NOMO-1 (cell line): ENCODE results near the gene IRX4.

ENCODE experiments used
- DNase-seq, 2 experiments: peaks; one replicate each; lab custom pipeline; 2025; ENCODE audit not compliant: unreplicated experiment in 2 of 2; lab: John Stamatoyannopoulos, UW

IRX4 gene

DNA sequence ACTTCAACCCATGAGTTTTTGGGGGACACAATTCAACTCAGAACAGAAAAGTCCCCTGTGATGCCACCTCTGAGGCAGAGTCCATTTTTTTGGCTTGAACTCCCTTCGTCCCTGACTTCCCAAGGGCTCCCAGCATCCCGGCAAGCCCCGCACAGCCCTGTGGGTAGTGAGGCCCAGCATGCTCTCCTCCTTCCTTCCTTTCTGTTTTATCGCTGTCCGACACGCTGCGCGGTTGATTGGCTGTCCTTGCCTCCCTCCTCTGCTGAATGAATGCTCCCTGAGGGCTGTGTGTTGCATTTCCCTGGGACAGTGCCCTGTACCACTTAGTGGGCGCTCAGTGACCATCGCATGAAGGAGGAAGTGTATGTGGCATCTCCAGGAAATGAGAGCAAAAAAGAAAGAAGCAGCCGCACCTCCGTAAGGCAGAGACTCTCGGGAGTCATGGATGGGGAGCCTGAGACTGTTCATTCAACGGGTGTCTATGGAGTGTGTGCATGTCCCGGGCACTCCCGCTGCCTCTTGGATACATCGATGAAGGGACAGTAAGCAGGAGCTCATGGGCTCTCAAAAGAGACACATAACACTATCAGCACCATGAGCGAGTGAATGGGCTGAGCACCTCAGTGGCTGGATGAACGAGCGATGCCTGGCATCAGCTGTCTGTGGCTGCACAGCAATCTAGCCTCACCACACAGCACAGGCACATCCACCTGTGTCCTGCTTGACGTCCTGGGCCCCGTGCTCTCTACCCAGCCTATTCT lies 10.1 kb upstream of the IRX4 start:
- DNase-seq = no peak

DNA sequence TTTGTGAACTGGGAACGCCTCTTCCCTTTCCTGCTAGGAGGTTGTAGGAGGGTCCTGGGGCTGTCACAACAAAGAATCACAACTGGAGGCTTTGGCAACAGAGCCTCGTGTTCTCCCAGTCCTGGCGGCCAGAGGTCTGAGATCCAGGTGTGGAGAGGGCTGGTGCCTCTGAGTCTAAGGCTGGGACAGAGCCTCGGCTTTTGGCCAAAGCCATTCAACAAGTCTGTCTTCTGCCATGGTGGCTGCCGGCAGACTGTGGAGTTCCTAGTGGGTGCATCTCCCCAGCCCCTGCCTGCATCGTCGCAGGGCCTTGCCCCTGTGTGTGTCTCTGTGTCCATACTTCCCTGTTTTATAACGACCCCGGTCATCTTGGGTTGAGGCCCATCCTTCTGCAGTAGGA lies 9.5 kb upstream of the IRX4 start:
- DNase-seq = no peak

DNA sequence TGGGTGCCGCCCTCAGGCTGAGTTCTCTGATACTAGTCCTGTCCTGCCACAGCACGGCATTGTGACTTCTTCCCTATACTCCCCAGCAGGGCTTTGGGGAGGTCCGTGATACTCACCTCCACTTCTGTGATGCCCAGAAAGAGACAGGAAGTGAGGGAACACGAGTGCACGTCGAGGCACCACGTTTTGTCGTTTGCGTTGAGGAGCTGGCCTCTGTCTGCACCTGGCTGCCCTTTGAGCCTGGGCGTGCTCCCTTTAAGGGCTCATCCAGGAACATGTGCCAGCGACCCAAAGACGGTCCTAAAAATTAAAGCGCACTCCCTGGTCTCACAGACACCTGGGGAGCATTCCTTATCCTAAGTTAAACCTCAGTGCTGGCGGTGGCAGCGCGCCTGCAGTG lies 8.7 kb upstream of the IRX4 start:
- no peak for DNase-seq

DNA sequence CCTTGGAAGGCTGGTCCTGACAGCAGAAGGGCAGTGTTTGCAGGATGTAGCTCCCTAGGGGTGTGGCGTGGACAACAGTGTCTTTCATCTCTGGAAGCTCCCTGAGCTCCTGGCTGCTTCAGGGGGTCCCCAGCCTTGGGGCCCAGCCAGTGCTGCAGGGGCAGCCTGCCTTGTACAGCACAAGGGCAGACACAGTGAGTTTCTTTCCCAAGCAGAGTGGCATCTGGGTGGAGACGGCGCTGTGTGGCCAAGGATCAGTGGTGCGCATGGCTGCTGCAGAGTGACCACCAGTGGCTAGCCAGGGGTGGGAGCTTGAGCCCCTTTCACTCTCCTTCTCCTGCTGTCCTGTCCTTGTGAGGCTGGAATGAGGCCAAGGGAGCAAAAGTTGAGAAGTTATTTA lies 7.6 kb upstream of the IRX4 start:
- DNase-seq = no peak

DNA sequence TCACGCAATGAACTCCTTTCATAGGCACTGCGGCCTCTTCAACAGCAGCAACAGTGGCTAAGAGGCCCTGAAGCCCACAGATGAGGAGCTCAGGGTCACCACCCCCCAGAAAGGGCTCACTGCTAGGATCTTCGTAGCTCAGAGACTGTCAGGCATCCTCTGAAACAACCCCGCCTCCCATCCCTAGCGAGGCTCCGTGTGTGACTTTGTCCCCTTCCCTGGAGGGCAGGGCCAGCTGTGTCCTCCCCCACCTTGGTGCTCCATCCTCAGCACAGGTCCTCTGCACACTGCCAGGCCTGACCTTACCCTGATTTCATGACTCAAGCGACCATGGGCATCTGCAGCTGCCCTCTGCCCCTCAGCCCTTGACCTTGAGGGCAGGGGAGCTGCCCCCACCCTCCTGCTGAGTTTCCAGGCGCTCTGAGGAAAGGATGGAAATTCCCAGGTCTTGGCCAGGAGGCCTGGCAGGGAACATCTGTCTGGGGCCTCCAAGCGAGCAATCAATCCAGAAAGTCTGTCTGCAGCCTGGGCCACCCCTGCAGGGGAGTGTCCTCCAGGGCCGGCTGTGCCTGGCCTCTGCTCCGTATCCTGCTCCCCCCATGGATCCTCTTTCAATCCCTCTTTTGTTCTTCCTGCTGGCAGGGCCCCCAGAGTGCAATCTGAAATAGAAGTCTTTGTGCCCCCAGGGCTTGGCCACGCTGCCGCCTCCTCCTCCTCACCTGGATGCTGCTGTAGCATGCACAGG lies 6.8 kb upstream of the IRX4 start:
- no peak for DNase-seq

DNA sequence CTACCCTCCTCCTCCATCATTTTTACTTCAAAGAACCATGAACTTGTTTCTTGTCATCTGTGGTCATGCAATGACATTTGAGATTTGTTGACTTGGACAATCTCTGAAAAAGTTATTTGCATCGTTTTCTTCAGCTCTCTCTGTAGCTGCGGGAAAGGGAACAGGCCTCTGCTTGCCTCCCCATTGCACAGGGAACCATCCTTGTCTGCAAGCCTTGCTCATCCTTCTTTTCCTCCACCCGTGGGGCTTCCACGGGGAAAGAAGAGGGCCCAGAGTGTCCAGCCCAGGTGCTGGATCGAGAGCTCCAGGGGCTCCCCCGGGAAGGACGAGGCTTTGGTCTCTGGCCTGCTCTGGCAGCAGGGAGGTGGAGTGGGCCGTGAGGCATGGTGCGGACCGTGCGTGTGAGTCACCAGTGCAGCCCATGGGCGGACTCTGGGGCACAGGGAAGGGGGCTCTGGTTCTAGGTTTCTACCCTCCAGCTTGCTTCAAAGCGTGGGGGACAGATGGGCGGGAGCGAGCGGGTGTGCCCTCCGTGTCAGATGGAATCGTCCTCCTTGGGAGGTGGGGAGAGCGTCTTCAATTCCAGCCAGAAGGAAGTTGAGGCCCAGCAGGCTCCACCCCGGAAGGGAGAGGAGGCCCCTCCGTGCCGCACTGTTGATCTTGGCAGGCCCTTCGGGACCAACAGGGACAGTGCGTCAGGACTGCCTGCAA lies 6.0 kb upstream of the IRX4 start:
- DNase-seq = no peak

DNA sequence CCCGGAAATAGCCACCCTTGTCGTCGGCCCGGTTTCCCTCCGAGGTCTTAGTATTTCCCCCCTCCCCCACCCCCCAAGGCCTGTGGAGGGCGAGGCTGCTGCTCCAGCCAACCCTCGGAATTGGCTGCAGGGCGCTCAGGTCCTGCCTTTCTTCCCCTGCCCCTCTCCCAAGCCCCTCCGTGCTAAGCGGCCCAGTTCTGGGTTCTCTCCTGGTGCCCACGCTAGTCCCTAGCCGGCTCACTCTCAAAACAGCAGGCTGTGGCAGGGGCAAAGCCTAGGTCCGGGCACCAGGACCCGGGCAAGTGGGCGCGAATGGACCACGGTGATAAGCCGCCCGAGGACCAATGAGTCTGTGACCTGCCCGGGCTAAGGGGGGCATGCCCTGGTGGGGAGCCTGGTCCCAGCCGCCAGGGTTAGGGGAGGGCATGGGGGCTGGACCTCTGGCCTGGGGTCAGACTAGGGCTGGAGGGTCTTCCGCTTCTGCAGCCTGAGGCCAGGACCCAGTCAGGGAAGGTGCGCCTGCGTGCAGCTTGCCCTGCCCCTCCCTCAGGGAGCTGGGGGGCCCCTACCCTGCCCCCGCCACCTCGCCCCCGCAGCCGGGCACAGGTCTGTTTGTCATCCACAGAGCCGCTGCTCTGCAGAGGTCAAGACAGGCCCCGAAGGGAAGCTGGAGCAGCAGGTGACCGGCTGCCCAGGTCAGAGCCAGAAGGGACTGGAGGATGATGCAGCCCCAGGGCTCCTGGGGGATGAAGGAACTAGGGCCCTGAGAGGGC lies 5.0 kb upstream of the IRX4 start:
- DNase-seq = no peak

DNA sequence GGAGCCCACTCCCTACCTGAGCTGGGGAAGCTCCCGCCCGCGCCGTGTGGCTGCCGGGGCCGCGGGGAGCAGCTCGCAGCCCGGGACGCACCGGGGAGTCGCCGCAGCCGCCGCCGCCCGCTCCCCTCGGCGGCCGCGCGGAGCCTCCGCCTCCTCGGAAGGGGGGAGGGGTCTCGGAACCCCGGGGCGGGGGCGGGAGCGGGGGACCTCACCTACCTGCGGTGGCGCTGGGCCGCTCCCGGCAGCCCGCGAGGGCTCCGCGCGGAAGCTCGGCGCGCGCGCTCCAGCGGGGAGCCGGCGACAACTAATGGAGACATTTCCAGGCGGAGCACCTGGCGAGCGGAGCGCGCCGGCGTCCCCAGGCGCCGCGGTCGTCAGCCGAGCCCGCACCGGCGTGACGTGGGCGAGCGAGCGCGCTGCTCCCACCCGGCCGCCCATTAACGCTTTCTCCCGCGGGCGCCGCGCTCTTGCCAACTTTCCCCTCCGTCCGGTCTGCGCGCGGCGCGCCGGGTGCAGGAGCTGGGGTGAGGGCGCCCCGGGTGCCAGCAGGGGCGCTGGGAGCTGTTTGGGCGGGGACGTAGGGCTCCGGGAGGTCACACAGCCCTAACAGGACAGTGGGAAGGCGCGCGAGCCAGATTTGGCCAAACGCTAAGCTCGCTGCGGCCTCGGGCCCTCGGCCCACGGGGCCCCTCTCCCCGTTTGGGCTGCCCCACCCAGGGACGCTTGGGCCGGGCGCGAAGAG lies 4.3 kb upstream of the IRX4 start:
- no peak for DNase-seq

DNA sequence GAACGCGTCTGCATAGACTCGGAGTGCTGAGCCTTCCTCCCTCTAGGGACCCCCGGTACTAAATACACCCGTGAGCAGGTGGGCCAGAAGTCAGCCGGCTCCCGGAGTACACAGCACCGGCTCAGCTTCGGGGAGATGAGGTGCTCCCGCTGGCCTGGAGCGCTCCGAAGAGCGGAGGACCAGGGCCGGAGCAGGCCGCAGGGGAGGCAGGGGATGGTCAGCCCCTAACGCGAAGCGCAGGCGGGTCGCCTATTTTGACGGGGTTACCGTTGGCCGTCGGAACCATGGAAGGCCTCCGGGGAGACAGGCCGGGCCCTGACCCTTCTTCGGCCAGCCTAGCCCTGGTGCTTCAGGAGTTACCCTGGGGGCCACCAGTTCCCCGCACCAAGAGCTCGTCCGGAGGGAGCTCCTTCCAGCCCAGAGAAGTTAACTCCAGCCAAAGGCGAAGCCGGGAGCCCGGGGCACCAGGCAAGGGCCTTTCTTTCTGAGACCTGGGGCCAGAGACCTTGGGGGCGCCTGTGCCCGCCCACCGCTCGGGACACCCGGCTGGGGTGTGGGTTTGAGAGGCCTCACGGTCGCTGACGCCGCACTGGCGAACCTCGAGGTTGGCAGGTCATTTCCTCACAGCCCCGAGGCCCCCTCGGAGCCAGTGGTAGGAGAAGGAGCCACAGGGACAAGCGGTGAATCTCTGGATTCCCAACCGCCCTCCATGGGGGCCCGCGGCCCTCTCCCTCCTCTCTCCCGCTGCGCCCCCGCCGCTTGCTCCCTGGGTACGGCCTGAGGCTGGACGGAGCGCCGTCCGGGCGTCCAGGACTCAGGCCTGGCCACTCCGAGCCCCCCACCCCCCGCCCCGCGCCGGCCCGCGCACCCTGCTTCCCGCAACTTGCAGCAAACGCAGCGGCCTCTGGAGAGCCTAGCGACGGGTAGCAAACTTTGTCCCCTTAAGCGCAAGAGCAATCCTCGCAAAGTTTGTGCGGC lies 3.4 kb upstream of the IRX4 start:
- DNase-seq = no peak

DNA sequence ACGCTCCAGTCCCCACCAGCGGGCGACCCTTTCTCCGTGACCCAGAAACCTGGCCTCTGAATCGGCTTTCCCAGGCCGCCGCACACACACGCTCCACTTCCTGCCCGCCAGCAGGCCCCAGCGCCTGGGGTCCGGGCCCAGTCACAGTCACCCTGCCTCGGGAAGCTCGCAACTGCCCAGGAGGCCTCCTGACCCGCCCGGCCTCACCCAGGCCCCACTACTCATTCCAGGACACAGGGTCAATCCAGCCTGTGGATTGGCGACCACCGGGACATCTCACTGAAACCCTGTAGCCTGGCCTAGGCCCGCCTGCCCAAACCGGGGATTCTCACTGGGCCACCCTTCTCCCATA lies 2.7 kb upstream of the IRX4 start:
- no peak for DNase-seq

DNA sequence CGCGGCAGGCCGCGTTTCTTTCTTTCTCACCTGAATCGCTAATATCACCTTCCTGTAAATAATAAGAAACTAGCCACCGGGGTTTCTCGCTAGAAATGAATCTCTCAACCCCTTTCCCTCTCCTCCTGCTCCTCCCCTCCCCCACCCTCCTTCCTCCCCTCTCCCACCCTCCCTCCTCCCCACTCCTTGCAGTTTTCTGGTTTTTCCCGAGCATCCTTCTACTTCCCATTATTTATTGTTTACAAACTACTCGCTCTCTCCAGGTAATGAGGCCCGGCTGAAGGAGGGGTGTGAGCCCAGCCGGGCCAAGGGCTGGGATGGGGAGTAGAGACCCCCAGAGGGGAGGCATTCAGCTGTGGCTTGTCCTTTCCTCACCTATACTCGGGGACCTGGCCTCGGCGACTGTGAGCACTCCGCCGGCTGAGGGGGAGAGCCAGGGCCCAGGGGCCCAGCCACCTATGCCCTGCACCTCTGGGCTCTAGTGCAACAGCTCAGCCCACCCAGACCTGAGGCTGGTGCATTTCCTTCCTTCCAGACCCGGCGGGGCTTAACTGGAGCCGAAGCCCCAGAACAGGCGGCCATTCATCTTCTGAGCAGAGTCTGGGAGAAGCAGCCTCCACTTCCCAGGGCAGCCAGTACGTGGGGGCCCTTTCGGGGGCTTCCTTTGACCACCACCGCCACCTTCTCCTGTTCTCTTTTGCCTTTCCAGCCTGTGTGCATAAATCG lies 2.1 kb upstream of the IRX4 start:
- DNase-seq = no peak

DNA sequence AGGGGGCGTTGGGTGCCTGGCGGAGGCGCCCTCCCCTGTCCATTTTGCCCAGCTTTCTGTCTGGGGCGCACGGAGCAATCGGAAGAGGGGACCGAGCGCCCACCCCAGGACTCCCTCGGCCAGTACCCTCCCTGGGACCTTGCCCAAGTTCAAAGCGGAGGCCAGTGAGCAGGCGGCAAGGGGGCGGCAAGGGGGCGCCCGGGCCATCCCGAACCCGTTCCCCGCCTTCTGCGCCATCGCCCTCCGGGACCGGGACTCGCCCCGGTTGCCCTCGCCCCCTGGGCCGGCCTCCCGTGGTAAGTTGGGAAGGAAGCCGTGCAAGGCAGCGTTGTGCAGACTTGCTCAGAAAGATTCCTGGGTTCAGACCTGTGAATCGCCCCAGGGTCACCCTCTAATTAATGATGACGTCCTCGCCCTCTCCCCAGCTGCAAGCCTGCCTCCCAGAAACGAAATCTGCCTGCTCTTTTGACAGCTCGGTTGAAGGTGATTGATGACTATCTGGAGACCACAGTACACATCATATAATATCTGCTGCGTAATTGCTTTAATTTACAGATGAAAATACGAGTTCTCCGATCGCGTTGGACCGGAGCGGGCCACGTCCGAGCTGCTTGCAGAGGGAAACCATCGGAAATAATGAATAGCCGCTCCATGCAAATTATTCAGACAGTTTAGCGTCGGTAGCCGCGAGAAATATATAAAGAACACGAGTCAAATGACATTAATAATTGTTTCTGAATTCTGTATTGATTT lies 1.4 kb upstream of the IRX4 start:
- DNase-seq = no peak

DNA sequence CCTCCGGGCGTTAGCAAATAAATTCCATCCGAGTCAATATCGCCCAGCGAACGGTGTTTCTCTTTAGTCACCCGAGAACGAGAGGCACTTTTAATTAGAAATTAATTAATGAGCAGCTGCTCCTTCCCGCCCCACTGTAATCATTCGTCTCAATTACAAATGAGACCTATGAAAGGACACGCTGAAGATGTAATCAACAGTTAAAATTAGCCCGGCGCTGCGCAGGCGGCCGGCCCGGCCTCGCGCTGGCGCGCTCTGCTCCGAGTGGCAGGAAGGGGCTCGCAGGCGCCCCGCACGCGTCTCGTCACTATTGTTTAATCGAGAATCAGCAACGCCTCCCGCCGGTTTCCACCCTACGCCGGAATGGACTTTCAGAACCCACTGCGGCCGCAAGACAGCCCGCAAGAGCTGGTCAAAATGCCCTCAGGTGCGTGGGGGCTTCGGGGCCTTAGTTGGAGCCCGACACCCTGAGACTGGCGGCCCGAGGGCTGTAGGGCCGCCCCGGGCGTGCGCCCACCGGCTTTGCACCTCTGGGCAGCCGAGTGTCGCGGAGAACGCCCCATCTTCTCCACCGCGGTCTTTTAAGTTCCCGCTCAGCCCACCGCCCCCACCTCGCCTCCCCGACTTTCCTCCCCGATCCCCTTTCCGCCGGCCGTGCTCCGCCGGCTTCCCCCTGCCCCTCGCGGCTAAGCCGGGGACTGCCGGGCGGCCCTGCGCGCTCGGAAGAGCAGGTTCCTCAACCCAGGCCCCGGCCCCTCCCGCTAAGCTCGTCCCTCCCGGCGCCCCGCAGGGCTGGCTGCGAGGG lies 597 bp upstream of the IRX4 start:
- no peak for DNase-seq

DNA sequence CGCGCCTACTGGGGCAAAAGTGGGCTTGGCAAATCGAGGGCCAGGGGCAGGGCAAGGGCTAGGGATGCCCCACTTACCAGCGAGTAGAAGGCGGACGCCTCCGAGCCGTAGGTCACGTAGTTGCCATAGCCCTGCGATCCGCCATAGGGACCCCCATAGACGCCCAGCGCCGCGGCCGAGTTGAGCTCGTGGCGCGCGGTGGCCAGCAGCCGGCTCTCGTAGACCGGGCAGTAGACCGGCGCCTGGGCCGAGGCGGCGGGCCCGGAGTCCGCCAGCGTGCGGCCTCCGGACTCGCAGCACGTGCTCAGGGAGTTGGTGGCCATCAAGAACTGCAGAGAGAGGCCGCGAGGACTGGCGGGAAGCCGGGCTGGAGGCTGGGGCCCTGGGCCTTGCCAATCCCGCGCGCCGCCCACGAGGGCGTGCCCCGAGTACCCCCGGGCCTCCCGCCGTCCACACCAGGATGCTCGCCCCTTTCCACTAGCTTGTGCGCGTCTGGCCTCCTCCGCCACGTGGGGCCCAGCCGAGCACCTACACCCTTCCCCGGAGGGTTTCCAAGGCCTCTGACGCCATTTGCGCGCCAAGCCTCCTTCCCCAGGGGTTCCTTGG lies 891 bp downstream of the IRX4 start:
- DNase-seq = no peak

DNA sequence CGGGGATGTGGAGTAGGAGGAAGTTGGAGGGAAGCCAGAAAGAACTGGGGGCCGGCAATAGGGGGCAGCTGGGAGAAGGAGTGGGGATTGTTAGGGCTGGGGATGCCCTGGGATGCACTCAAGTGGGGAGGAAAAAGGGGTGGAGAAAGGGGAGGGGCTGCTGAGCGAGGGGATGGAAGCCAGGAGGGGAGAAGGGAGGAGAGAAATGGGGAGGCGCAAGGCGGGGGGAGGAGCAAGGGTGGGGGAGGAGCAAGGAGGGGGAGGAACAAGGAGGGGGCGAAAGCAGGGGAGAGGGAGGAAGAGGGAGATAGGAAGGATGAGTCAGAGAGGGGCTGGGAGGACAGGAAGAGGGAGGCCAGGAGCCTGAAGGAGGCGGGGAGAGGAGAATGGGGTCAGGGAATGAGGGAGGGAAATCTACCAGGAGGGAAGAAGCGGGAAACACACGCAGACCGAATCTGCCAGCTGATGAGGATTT lies 1.6 kb downstream of the IRX4 start:
- DNase-seq = no peak

DNA sequence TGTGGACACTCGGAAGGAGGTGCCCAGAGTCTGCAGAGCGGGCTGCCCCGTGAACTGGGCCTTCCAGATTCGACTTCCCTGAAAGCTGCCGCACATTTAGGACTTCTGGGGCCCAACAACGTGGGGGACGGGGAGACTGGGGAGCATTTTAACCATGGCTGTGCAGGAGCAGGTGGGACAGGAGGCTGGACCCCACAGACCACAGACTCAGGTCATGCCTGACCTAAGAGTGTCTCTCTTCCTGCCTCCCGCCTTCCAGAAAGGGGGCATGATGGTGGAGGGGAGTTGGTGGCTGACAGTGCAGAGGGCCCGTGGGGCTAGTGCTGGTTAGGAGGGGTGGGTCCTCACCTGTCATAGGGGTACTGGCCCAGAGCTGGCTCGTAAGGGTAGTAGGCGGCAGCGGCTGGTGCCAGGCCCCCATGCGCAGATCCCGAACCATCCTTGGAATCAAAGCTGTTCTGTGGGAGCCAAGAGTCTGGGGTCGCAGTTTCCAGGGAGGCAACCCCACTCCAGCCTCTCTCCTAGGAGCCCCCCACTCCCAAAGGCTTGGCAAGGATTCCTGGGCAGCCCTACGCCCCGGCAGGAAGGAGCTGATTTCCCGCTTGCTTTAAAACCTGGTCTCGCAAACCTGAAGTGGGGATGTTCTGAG lies 2.2 kb downstream of the IRX4 start:
- DNase-seq = no peak
